Epithelial cell of esophagus (primary cell): Measurements from ENCODE around the gene RASSF8.

Source experiments
- DNase-seq: peaks from one replicate; pipeline ENCODE4 v3.0.0; 2010; ENCODE audit warnings: low read depth
- H3K4me3 ChIP-seq: 2 replicates; pipeline ENCODE4 v1.5.1; 2011; ENCODE audit warnings: mild to moderate bottlenecking, low read length, control low read depth
- TF ChIP-seq, protein P1 (sequence below): IDR thresholded peaks from 2 replicates; pipeline ENCODE4 v1.5.1; 2011; ENCODE audit warnings: low read depth, mild to moderate bottlenecking, low read length, control low read depth, inconsistent platforms; ENCODE audit not compliant: insufficient read depth; ENCODE audit errors: missing control alignments

RASSF8 gene

DNA sequence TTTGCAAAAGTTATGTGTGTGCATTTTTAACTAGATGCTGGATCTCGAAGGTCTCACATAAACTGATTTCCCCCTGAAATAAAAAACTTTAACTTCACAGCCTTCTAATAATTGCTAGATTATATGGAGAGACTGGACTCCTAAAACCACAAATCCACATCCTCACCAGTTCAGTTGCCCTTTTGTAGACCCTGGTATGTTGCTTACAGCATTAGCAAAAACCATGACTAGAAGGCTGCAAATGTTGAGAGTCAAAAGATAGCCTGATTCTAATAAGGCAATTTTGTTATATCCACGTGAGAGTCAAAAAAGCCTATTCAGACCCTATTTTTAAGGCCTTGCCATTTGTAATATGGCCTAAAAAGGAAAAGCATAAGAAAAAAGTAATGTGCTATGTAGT is 37.4 kb downstream of the RASSF8 start:
- TF ChIP-seq, protein P1, sequence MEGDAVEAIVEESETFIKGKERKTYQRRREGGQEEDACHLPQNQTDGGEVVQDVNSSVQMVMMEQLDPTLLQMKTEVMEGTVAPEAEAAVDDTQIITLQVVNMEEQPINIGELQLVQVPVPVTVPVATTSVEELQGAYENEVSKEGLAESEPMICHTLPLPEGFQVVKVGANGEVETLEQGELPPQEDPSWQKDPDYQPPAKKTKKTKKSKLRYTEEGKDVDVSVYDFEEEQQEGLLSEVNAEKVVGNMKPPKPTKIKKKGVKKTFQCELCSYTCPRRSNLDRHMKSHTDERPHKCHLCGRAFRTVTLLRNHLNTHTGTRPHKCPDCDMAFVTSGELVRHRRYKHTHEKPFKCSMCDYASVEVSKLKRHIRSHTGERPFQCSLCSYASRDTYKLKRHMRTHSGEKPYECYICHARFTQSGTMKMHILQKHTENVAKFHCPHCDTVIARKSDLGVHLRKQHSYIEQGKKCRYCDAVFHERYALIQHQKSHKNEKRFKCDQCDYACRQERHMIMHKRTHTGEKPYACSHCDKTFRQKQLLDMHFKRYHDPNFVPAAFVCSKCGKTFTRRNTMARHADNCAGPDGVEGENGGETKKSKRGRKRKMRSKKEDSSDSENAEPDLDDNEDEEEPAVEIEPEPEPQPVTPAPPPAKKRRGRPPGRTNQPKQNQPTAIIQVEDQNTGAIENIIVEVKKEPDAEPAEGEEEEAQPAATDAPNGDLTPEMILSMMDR, result no peak
- H3K4me3 ChIP-seq, result no peak overlapping the region
- DNase-seq, result no peak

DNA sequence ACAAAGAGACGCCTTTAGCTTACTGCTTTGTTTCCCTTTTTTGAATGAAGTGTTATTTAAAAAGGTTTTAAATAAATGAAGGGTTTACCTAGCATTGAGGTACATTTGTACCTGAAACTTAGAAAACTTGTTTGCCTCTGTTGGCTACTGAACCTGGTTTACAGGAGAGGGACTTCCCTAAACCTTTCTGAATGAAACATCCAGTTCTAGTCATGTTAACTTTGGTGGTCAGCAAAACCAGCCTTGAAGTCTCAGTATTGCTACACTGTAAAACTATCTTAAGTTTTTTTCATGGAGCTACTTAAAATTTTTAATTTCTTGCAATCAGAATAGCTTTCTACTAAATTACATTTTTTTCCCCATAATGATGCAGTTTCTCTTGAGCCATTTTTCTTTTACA is 38.2 kb downstream of the RASSF8 start:
- no peak for DNase-seq
- TF ChIP-seq, protein P1, result no peak
- H3K4me3 ChIP-seq, result no peak overlapping the region

DNA sequence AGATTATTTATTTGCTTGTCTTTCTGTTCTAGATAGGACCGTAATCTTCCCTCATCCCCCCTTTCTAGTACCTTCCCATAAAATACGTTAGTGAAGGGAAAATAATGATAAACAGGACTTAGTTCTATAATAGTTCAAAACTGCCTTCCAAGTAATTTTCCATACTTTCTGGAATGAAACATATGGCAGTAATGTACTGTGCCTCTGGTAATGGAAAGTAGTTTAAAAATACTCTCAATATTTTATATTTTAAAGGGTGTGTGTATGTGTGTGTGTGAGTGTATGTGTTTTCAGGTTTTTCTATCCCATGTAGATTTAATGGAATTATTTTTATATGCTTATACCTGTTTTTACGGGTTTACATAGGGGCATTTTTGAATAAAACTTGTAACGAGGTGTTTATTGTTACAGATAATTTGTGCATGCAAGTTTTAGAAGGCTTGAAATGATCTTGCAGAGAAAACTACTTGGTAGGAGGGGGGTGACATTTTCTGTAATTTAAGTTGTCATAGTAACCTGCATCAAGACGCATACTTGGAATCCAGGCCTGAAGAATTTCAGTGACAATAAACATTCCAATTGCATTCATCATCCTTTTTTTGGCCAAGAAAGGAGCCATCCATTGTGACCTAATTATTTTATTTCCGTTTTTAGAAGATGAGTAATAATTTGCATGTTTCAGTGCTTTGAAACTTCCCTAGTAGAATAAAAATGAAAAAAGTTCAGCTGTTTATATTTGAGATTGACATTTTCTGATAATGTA is 38.9 kb downstream of the RASSF8 start:
- peak; percentile 57 for DNase-seq
- H3K4me3 ChIP-seq, result no peak overlapping the region
- TF ChIP-seq, protein P1, result no peak

DNA sequence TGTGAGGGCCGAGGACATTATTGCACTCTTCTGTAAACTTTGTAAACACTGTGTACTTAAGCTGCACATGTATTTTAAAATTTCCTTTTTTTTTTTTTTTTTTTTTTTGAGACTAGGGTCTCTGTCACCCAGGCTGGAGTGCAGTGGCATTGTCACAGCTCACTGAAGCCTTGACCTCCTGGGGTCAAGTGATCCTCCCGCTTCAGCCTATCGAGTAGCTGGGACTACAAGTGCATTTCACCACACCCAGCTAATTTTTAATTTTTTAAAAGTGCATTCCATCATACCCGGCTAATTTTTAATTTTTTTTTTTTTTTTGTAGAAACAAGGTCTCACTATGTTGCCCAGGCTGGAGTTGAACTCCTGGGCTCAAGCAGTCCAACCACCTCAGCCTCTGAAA is 42.4 kb downstream of the RASSF8 start:
- H3K4me3 ChIP-seq, result no peak overlapping the region
- TF ChIP-seq, protein P1, result no peak
- no peak for DNase-seq

DNA sequence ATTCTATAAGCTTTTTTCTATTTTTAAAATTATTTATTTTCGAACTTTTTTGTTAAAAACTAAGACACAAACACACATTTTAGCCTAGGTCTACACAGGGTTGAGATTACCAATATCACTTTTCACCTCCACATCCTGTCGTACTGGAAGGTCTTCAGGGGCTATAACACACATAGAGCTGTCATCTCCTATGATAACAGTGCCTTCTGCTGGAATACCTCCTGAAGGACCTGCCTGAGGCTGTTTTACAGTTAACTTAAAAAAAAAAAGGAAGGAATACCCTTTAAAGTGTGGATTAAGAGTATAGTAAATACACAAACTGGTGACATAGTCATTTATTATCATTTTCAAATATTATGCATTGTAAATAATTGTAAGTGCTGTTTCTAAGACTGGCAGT is 43.0 kb downstream of the RASSF8 start:
- TF ChIP-seq, protein P1, result no peak

DNA sequence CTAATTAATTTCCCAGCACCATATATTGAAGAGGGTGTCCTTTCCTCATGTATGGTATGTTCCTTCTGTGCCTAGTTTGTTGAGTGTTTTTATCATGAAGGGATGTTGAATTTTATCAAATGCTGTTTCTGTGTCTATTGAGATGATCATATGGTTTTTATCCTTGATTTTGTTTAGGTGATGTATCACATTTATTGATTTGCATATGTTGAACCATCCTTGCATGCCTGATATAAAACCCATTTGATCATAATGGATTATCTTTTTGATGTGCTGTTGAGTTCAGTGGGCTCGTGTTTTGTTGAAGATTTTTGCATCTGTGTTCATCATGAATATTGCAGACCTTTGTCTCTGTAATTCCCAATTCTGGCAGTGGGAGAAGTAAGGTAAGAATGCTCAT is 44.6 kb downstream of the RASSF8 start:
- no peak for DNase-seq
- TF ChIP-seq, protein P1, result no peak
- H3K4me3 ChIP-seq, result no peak overlapping the region

More for the DNA sequence above, 43.0 kb downstream of the RASSF8 start:
- H3K4me3 ChIP-seq, result no peak overlapping the region
- DNase-seq, result no peak

DNA sequence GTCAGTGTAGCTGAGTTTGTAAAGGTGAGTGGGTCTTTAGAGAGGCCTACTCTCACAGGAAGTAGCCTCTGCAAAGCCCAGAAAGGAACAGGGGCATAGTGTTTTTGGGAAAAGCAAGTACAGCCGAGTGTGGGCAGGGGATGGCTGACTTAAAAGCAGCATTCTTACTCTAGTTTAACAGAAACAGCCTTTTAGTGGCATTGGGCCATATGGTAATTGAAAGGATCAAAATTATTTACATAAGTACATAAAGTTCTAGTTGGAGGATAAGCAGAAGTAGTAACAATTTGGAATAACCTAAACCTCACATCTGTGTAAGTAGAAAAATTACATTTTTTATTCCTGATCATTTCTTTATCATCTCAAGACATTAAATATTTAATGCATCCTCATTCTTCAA is 49.1 kb downstream of the RASSF8 start:
- no peak for DNase-seq
- no peak overlapping the region for H3K4me3 ChIP-seq
- TF ChIP-seq, protein P1, result no peak
